Gastroesophageal sphincter (tissue), 3 donors: ENCODE measurements around the gene LAMTOR1.

Source experiments
- EP300 ChIP-seq: sonication (generic); formaldehyde crosslinking; IDR thresholded peaks from one replicate; pipeline ENCODE4 v1.6.1; 2017; ENCODE audit warnings: antibody characterized with exemption, mild to moderate bottlenecking
- POLR2A ChIP-seq, 2 donors: fragments of 450-650 bp; IDR thresholded peaks; one replicate each; pipeline ENCODE4 v1.6.1; 2017; ENCODE audit warnings: antibody characterized with exemption in 2 of 2, mild to moderate bottlenecking in 2 of 2, moderate library complexity in 1 of 2
- POLR2AphosphoS5 ChIP-seq: sonication (generic); formaldehyde crosslinking; IDR thresholded peaks from one replicate; pipeline ENCODE4 v1.6.1; 2017; ENCODE audit warnings: antibody characterized with exemption
- TF ChIP-seq, protein P1 (sequence below), 4 experiments: fragments of 200-600 bp in 2 of 4; fragments of 450-650 bp in 2 of 4; sonication (generic) in 1 of 4; IDR thresholded peaks; one replicate each; pipeline ENCODE4 v1.5.1; 2017 to 2019; ENCODE audit warnings: antibody characterized with exemption in 4 of 4, mild to moderate bottlenecking in 2 of 4, moderate library complexity in 2 of 4

DNA sequence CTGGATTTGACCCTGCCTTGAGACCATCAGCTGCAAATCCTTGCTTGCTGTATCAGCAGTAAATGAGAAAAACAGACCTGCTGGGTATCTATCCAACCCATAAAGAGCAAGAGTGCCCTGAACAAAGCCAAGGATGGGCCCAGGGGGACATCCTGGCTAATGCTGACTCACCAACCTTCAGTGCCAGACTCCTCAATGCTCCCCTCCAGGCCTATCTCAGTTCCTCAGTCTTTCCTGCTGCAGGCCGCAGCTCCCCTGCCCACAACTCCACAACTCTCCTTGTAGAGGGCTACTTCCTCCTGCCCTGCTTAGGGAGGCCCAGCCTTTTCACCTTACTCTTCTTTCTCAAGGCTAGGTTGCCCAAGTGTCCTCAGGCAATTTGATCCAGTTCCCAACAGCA is 2.6 kb downstream of the LAMTOR1 start:
- TF ChIP-seq POLR2AphosphoS5, result no peak
- TF ChIP-seq, protein P1, sequence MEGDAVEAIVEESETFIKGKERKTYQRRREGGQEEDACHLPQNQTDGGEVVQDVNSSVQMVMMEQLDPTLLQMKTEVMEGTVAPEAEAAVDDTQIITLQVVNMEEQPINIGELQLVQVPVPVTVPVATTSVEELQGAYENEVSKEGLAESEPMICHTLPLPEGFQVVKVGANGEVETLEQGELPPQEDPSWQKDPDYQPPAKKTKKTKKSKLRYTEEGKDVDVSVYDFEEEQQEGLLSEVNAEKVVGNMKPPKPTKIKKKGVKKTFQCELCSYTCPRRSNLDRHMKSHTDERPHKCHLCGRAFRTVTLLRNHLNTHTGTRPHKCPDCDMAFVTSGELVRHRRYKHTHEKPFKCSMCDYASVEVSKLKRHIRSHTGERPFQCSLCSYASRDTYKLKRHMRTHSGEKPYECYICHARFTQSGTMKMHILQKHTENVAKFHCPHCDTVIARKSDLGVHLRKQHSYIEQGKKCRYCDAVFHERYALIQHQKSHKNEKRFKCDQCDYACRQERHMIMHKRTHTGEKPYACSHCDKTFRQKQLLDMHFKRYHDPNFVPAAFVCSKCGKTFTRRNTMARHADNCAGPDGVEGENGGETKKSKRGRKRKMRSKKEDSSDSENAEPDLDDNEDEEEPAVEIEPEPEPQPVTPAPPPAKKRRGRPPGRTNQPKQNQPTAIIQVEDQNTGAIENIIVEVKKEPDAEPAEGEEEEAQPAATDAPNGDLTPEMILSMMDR (IDR thresholded peaks at IDR 0.05), result no peak
- TF ChIP-seq POLR2A (IDR thresholded peaks at IDR 0.05), result no peak
- no peak for TF ChIP-seq EP300
